Stomach (tissue), 9 donors: ENCODE measurements around the gene PKP2. TPM values are rescaled to one million over a fixed set of nuclear protein-coding genes. Genes with fewer than 3 reads are reported as not detected.

Experiments
- DNase-seq, 2 donors: peaks; one replicate each; pipeline versions ENCODE4 v3.0.0 to v3.0.0-alpha.2; 2013 to 2019
- H3K27ac ChIP-seq, 5 donors: fragments of 200-600 bp in 4 of 5; sonication (generic) in 4 of 5; one replicate each; pipeline ENCODE4 v1.5.1; 2013 to 2019; ENCODE audit warnings: mild to moderate bottlenecking in 1 of 5, moderate library complexity in 1 of 5
- H3K27me3 ChIP-seq, 3 donors: fragments of 200-600 bp; sonication (generic); one replicate each; pipeline ENCODE4 v1.5.1; 2017 to 2019; ENCODE audit warnings: mixed run types in 1 of 3
- H3K36me3 ChIP-seq, 4 donors: fragments of 200-600 bp; sonication (generic); 1 replicate in 3 of 4; 2 replicates in 1 of 4; pipeline ENCODE4 v1.5.1; 2016 to 2019
- H3K4me1 ChIP-seq, 4 donors: fragments of 200-600 bp; sonication (generic); one replicate each; pipeline ENCODE4 v1.5.1; 2016 to 2019
- H3K4me3 ChIP-seq, 4 donors: fragments of 200-600 bp; sonication (generic) in 3 of 4; one replicate each; pipeline ENCODE4 v1.5.1; 2016 to 2019; ENCODE audit warnings: mild to moderate bottlenecking in 1 of 4
- H3K9me3 ChIP-seq, 4 donors: fragments of 200-600 bp; sonication (generic); one replicate each; pipeline ENCODE4 v1.5.1; 2016 to 2019
- CTCF ChIP-seq, 7 experiments: fragments of 450-650 bp in 4 of 7; fragments of 200-600 bp in 3 of 7; sonication (generic) in 3 of 7; IDR thresholded peaks; one replicate each; pipeline ENCODE4 v1.5.1; 2016 to 2019; ENCODE audit warnings: antibody characterized with exemption in 7 of 7, control low read depth in 2 of 7, mild to moderate bottlenecking in 1 of 7
- EP300 ChIP-seq: sonication (generic); formaldehyde crosslinking; IDR thresholded peaks from one replicate; pipeline ENCODE4 v1.6.1; 2017; ENCODE audit warnings: antibody characterized with exemption
- POLR2A ChIP-seq, 4 donors: fragments of 450-650 bp; IDR thresholded peaks; one replicate each; pipeline ENCODE4 v1.6.1; 2016; ENCODE audit warnings: antibody characterized with exemption in 4 of 4, control low read depth in 2 of 4, mild to moderate bottlenecking in 1 of 4, moderate library complexity in 1 of 4
- POLR2AphosphoS5 ChIP-seq, 3 donors: sonication (generic); formaldehyde crosslinking; IDR thresholded peaks; one replicate each; pipeline ENCODE4 v1.6.1; 2016; ENCODE audit warnings: antibody characterized with exemption in 3 of 3
- WGBS, 5 donors: extraction: QIAGEN DNeasy Blood & Tissue Kit in 3 of 5; methylation state at CpG; one replicate each; pipeline versions ENCODE4 v1.1.5 to v1.1.7; 2013 to 2018; 5-methylcytosine and 5-hydroxymethylcytosine counted together
- intact Hi-C: fragments of 100-400 bp; cut with DNase I; formaldehyde crosslinking; loops from one replicate; pipeline ENCODE4 v1.15.1; 2023; ENCODE audit warnings: low total_unique reads
- polyA plus RNA-seq, 3 donors: library from polyadenylated mRNA; stranded (reverse); fragments of 200-250 nt; gene quantifications; one replicate each; pipeline ENCODE4 v1.2.3, GENCODE V29; 2013
- total RNA-seq, 5 donors: library from RNA; depleted of rRNA; stranded (reverse); fragments of >200 nt; gene quantifications; one replicate each; pipeline versions ENCODE4 v1.1.0 to v1.2.3, GENCODE V29; 2014 to 2016
- donor health status: healthy with polysubstance abuse.
- donor health status: Bipolar disorder and iron deficiency.
- donor health status: healthy.

Gene PKP2
- total and polyA plus RNA-seq, 8 donors = 5.8 to 85.8 (median 39.5) TPM

DNA sequence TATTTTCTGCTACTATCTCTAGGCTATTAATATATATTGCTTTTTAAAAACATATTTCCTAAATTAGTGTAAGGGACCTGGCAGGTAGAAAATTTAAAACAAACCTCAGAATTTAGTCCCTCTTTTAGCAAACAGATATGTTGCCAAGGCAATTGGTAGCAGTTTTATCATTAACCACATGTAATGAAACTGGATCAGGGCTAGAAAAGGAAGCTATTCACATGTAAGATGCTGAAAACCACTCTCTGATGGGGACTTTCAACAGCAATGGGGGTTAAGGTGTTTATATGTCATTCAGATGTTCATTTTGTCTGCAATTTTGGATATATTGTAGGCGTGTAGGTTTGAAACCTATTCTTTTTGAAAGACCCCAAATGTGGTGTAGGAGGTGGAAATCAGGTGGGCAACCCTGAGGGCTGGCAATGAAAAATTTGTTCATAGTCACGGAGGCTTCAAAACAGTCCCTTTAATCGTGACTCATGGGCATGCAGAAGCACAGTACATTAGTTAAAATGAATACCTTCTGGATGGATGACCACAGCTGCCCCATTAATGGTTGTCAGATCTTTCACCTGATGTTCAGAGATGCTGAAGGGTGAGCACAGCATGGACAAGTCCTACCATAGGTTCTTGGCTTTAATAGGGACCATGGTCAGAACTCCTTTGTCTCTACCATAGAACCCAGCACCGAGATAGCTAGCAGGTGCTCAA, 5.9 kb upstream of the PKP2 start:
- Histone ChIP-seq H3K27ac (peak overlapping the region in 1 of 5 donors; percentile 7), H3K27me3 (no peaks in the 10 kb centered on the region), H3K9me3 (no peaks in the 10 kb centered on the region), H3K36me3 (no peaks in the 10 kb centered on the region), H3K4me1 (peaks cover 0 to 31% (median 19%) of the 10 kb centered on the region in 4 donors), H3K4me3 (no peak overlapping the region)
- intact Hi-C loops = no loop called here
- no peak for TF ChIP-seq POLR2A (IDR thresholded peaks at IDR 0.05)
- no peak for TF ChIP-seq EP300
- no peak for TF ChIP-seq POLR2AphosphoS5 (IDR thresholded peaks at IDR 0.05)
- TF ChIP-seq CTCF (IDR thresholded peaks at IDR 0.05) = no peak
- 61 to 77% (median 72%) methylated on average over 4 of the region's 4 CpGs for WGBS, 5 donors
- no peak for DNase-seq

GRCh38 chr12:32901553-32901952, 5.0 kb upstream of the PKP2 start:
- peaks cover 0 to 5% (median 0%) of the 10 kb centered on the region in 3 donors for H3K27me3 ChIP-seq
- peaks cover 0 to 34% (median 22%) of the 10 kb centered on the region in 4 donors for H3K4me1 ChIP-seq
- H3K36me3 ChIP-seq = no peaks in the 10 kb centered on the region
- H3K4me3 ChIP-seq = no peak overlapping the region
- WGBS, 5 donors = 32 to 53% (median 39%) methylated on average over 4 of the region's 4 CpGs
- intact Hi-C loops = no loop called here
- no peaks in the 10 kb centered on the region for H3K9me3 ChIP-seq
- no peak for DNase-seq
- TF ChIP-seq EP300 (no peak), POLR2AphosphoS5 (IDR thresholded peaks at IDR 0.05) (peak in 1 of 3 donors; percentile 8)
- H3K27ac ChIP-seq = peak overlapping the region in 4 of 5 donors; percentile 35 to 73 (median 67)

DNA sequence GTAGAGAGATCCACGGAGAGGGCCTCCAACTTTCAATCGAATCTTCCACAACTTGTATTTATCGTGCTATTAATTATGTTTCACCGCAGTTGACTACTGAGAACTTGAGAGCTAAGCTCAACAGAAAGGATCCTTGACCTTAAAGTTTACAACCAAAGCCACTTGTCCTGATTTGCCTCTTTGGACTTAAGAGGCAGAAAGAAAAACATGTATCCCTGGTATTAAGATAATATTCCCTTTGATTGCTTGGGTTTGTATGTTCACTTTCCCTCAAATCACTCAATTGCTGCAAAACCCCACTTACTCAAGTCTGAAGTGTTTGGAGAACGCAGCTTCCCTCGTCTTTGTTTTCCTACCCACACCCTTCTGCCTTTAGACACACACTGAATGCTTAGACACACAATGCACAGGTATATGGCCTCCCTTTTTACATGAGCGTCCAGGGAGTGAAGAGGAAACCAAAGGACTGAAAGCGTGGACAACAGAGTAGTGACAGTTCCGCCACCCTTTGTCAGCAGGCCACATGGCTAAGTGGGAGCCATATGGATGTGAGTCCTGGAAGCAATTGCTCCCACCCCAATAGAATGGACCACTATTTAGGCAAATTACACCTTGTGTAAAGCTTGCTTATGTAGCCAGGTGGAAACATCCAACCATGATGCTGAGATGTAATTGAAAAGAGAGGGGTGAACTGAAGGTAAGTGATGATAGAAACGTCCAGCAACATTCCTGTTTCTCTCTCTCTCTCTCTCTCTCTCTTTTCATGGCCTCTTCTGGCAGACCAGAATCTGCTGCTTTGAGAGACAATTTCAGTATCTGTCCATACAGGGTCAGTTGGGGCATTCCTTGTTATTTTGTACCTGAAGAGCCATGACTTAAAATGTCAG, 1.4 kb upstream of the PKP2 start:
- Histone ChIP-seq H3K27me3 (peaks cover 0 to 20% (median 7%) of the 10 kb centered on the region in 3 donors), H3K27ac (peak overlapping the region; percentile 62 to 94 (median 89)), H3K4me1 (peaks cover 0 to 57% (median 37%) of the 10 kb centered on the region in 4 donors), H3K36me3 (no peaks in the 10 kb centered on the region), H3K9me3 (no peaks in the 10 kb centered on the region), H3K4me3 (peak overlapping the region in 3 of 4 donors; percentile 71 to 83 (median 72))
- WGBS, 5 donors = 32 to 54% (median 42%) methylated on average over 10 of the region's 10 CpGs
- intact Hi-C loops = no loop called here
- DNase-seq = no peak
- TF ChIP-seq CTCF (IDR thresholded peaks at IDR 0.05) (no peak), POLR2A (IDR thresholded peaks at IDR 0.05) (no peak), EP300 (no peak), POLR2AphosphoS5 (IDR thresholded peaks at IDR 0.05) (no peak)

DNA sequence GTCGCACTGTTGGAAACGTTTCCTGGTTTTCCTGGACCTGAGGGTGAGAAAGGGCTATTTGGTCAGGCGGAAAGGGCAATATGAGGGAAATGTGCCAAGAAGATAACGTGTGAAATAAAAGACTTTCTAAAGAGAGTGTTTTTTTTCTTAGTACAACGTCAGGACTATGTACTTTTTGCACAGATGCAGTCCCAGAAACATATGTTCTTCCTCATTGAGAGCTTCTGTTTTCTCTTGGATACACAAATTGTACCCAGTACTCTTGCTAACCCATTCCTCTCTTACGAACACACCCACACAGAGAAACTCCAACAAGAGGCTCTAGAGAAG, 669 bp upstream of the PKP2 start:
- TF ChIP-seq EP300 (no peak), POLR2A (IDR thresholded peaks at IDR 0.05) (no peak), CTCF (IDR thresholded peaks at IDR 0.05) (no peak), POLR2AphosphoS5 (IDR thresholded peaks at IDR 0.05) (no peak)
- 1 to 5% (median 3%) methylated on average over 6 of the region's 6 CpGs for WGBS, 5 donors
- intact Hi-C loops = no loop called here
- Histone ChIP-seq H3K4me1 (peaks cover 0 to 64% (median 41%) of the 10 kb centered on the region in 4 donors), H3K9me3 (no peaks in the 10 kb centered on the region), H3K36me3 (no peaks in the 10 kb centered on the region), H3K27me3 (peaks cover 0 to 20% (median 7%) of the 10 kb centered on the region in 3 donors), H3K4me3 (peak overlapping the region; percentile 71 to 83 (median 77)), H3K27ac (peak overlapping the region; percentile 88 to 96 (median 93))
- no peak for DNase-seq
